Mesenchymal stem cell (in vitro differentiated cells and primary cell): ENCODE measurements around the gene CNNM2.

ENCODE experiments used
- DNase-seq: peaks from one replicate; pipeline ENCODE4 v3.0.0-alpha.2; 2013
- H2AFZ ChIP-seq: one replicate; pipeline ENCODE4 v1.6.1; 2013; ENCODE audit warnings: low read depth, mild to moderate bottlenecking, control low read depth, inconsistent platforms, low read length, moderate library complexity
- H2AK5ac ChIP-seq: 2 replicates; pipeline ENCODE4 v1.6.1; 2013; ENCODE audit warnings: low read length, moderate library complexity, mild to moderate bottlenecking, inconsistent platforms; ENCODE audit not compliant: severe bottlenecking
- H2BK120ac ChIP-seq: one replicate; pipeline ENCODE4 v1.6.1; 2013; ENCODE audit warnings: low read depth, mild to moderate bottlenecking, inconsistent platforms, low read length, moderate library complexity
- H2BK12ac ChIP-seq, 2 experiments: one replicate each; pipeline ENCODE4 v1.6.1; 2013; ENCODE audit warnings: inconsistent platforms in 2 of 2, low read length in 2 of 2, mild to moderate bottlenecking in 2 of 2, moderate library complexity in 2 of 2, control low read depth in 1 of 2
- H2BK15ac ChIP-seq: one replicate; pipeline ENCODE4 v1.6.1; 2013; ENCODE audit warnings: mild to moderate bottlenecking, low read depth, inconsistent platforms; ENCODE audit not compliant: poor library complexity, severe bottlenecking
- H2BK5ac ChIP-seq: 2 replicates; pipeline ENCODE4 v1.6.1; 2013; ENCODE audit warnings: low read depth, mild to moderate bottlenecking, low read length, control low read depth, inconsistent platforms; ENCODE audit not compliant: poor library complexity, severe bottlenecking
- H3K14ac ChIP-seq, 2 experiments: one replicate each; pipeline ENCODE4 v1.6.1; 2013; ENCODE audit warnings: inconsistent platforms in 2 of 2, low read length in 2 of 2, control low read depth in 1 of 2, mild to moderate bottlenecking in 1 of 2, moderate library complexity in 1 of 2
- H3K18ac ChIP-seq, 2 experiments: one replicate each; pipeline ENCODE4 v1.6.1; 2013; ENCODE audit warnings: inconsistent platforms in 2 of 2, low read length in 2 of 2, control low read depth in 1 of 2, low read depth in 1 of 2, mild to moderate bottlenecking in 1 of 2
- H3K23ac ChIP-seq, 2 experiments: one replicate each; pipeline ENCODE4 v1.6.1; 2013; ENCODE audit warnings: inconsistent platforms in 2 of 2, low read length in 2 of 2, mild to moderate bottlenecking in 2 of 2, moderate library complexity in 2 of 2, control low read depth in 1 of 2
- H3K27ac ChIP-seq: 2 replicates; pipeline ENCODE4 v1.5.1; 2013; ENCODE audit warnings: mild to moderate bottlenecking, moderate library complexity, low read length, control low read depth, inconsistent platforms; ENCODE audit not compliant: poor library complexity, severe bottlenecking
- H3K27me3 ChIP-seq, 2 experiments: 2 replicates each; pipeline versions ENCODE4 v1.6.1 to v1.7.0; 2013; ENCODE audit warnings: low read length in 2 of 2, mild to moderate bottlenecking in 2 of 2, moderate library complexity in 2 of 2, control low read depth in 1 of 2, inconsistent platforms in 1 of 2; ENCODE audit not compliant: control insufficient read depth in 1 of 2, insufficient read depth in 1 of 2
- H3K36me3 ChIP-seq, 2 experiments: 2 replicates each; pipeline versions ENCODE4 v1.6.1 to v1.7.0; 2013; ENCODE audit warnings: low read length in 2 of 2, control low read depth in 1 of 2, inconsistent platforms in 1 of 2, low read depth in 1 of 2, mild to moderate bottlenecking in 1 of 2; ENCODE audit not compliant: insufficient read depth in 2 of 2, control insufficient read depth in 1 of 2
- H3K4ac ChIP-seq, 2 experiments: one replicate each; pipeline ENCODE4 v1.6.1; 2013; ENCODE audit warnings: inconsistent platforms in 2 of 2, low read length in 2 of 2, mild to moderate bottlenecking in 2 of 2, moderate library complexity in 2 of 2, control low read depth in 1 of 2, low read depth in 1 of 2
- H3K4me1 ChIP-seq: 2 replicates; pipeline ENCODE4 v1.6.1; 2013; ENCODE audit warnings: low read depth, low read length, control low read depth; ENCODE audit not compliant: control insufficient read depth, insufficient read depth
- H3K4me2 ChIP-seq: 2 replicates; pipeline ENCODE4 v1.6.1; 2013; ENCODE audit warnings: low read length, mild to moderate bottlenecking, inconsistent platforms; ENCODE audit not compliant: poor library complexity, severe bottlenecking
- H3K4me3 ChIP-seq, 2 experiments: 2 replicates each; pipeline versions ENCODE4 v1.5.1 to v1.7.0; 2013; ENCODE audit warnings: low read length in 2 of 2, mild to moderate bottlenecking in 2 of 2, control low read depth in 1 of 2, low read depth in 1 of 2; ENCODE audit not compliant: insufficient read depth in 1 of 2
- H3K79me1 ChIP-seq: replicated peaks from 2 replicates; pipeline ENCODE4 v1.6.1; 2013; ENCODE audit warnings: mild to moderate bottlenecking, control low read depth, low read length, inconsistent platforms; ENCODE audit not compliant: poor library complexity, severe bottlenecking
- H3K9ac ChIP-seq: 2 replicates; pipeline ENCODE4 v1.7.0; 2013; ENCODE audit warnings: mild to moderate bottlenecking, low read length, moderate library complexity
- H3K9me3 ChIP-seq: 2 replicates; pipeline ENCODE4 v1.7.0; 2013; ENCODE audit warnings: mild to moderate bottlenecking, low read length; ENCODE audit not compliant: control insufficient read depth
- H4K8ac ChIP-seq: one replicate; pipeline ENCODE4 v1.6.1; 2013; ENCODE audit warnings: inconsistent platforms, mild to moderate bottlenecking, low read length, moderate library complexity
- H4K91ac ChIP-seq: one replicate; pipeline ENCODE4 v1.6.1; 2013; ENCODE audit warnings: mild to moderate bottlenecking, low read length, inconsistent platforms
- WGBS: methylation state at CpG from one replicate; pipeline ENCODE4 v1.1.7; 2013; ENCODE audit warnings: mixed read lengths; 5-methylcytosine and 5-hydroxymethylcytosine counted together

Gene CNNM2

GRCh38 chr10:103090911-103091310 lies 172.8 kb downstream of the CNNM2 start:
- H2AK5ac ChIP-seq: no peak overlapping the region

GRCh38 chr10:103095005-103095404 lies 176.9 kb downstream of the CNNM2 start:
- no peak overlapping the region for H3K4me3 ChIP-seq
- no peak overlapping the region for H3K14ac ChIP-seq
- H3K4me1 ChIP-seq: no peaks in the 10 kb centered on the region
- H3K9me3 ChIP-seq: no peaks in the 10 kb centered on the region
- H3K27me3 ChIP-seq: no peaks in the 10 kb centered on the region
- no peak overlapping the region for H3K23ac ChIP-seq
- no peak overlapping the region for H2BK120ac ChIP-seq
- no peak overlapping the region for H3K4ac ChIP-seq
- no peak overlapping the region for H2BK15ac ChIP-seq
- no peak overlapping the region for H3K9ac ChIP-seq
- H2BK12ac ChIP-seq: no peak overlapping the region
- H3K18ac ChIP-seq: no peak overlapping the region
- peaks cover 13% of the 10 kb centered on the region for H3K79me1 ChIP-seq
- H3K27ac ChIP-seq: no peak overlapping the region
- H2BK5ac ChIP-seq: no peak overlapping the region
- no peak overlapping the region for H2AFZ ChIP-seq
- H2AK5ac ChIP-seq: no peak overlapping the region
- no peak overlapping the region for H4K91ac ChIP-seq
- DNase-seq: no peak
- H3K4me2 ChIP-seq: no peak overlapping the region
- no peak overlapping the region for H4K8ac ChIP-seq
- peaks cover 25 to 95% of the 10 kb centered on the region in 2 experiments for H3K36me3 ChIP-seq

More at GRCh38 chr10:103090911-103091310, 172.8 kb downstream of the CNNM2 start:
- no peak overlapping the region for H4K91ac ChIP-seq
- peaks cover 30 to 95% of the 10 kb centered on the region in 2 experiments for H3K36me3 ChIP-seq
- no peaks in the 10 kb centered on the region for H3K9me3 ChIP-seq
- no peak overlapping the region for H3K9ac ChIP-seq
- H3K14ac ChIP-seq: no peak overlapping the region
- H3K4me2 ChIP-seq: no peak overlapping the region
- H3K18ac ChIP-seq: no peak overlapping the region
- no peaks in the 10 kb centered on the region for H3K4me1 ChIP-seq
- no peak overlapping the region for H2BK120ac ChIP-seq
- no peak overlapping the region for H2BK12ac ChIP-seq
- no peak overlapping the region for H3K4me3 ChIP-seq
- no peak overlapping the region for H3K27ac ChIP-seq
- no peak overlapping the region for H2BK15ac ChIP-seq
- peaks cover 14% of the 10 kb centered on the region for H3K79me1 ChIP-seq
- WGBS: 91% methylated on average over 6 of the region's 7 CpGs
- no peak overlapping the region for H3K4ac ChIP-seq
- H4K8ac ChIP-seq: no peak overlapping the region
- H2BK5ac ChIP-seq: no peak overlapping the region
- H2AFZ ChIP-seq: no peak overlapping the region
- H3K23ac ChIP-seq: no peak overlapping the region
- no peaks in the 10 kb centered on the region for H3K27me3 ChIP-seq
- DNase-seq: no peak

DNA sequence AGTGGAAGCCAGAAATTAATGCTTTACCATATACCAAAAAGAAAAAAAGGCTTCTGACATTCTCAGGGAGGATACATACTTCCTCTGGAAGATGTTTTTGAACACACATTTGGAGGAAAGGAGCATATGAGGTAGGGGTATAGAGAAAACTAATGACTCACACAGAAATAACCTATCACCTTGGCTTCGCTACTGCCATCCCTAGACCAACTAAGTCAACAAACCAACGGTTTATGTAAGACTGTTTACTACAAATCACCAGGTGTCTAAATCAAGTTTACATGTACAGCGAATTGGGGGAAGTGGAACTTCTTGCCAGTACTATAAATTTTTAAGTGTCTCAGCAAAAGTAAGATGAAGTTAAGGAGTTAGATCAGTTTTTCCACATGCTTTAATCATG lies 178.0 kb downstream of the CNNM2 start:
- H3K27ac ChIP-seq: no peak overlapping the region
- no peak overlapping the region for H2BK15ac ChIP-seq
- no peak overlapping the region for H2AFZ ChIP-seq
- H3K79me1 ChIP-seq: peaks cover 13% of the 10 kb centered on the region
- H3K23ac ChIP-seq: no peak overlapping the region
- no peak overlapping the region for H3K9ac ChIP-seq
- H3K27me3 ChIP-seq: no peaks in the 10 kb centered on the region
- H3K4me2 ChIP-seq: no peak overlapping the region
- 67% methylated on average over 1 of the region's 3 CpGs for WGBS
- no peak overlapping the region for H4K91ac ChIP-seq
- DNase-seq: peak; percentile 29
- H4K8ac ChIP-seq: no peak overlapping the region
- H3K4me3 ChIP-seq: no peak overlapping the region
- no peak overlapping the region for H3K4ac ChIP-seq
- H3K18ac ChIP-seq: no peak overlapping the region
- H2BK120ac ChIP-seq: no peak overlapping the region
- H2AK5ac ChIP-seq: no peak overlapping the region
- no peaks in the 10 kb centered on the region for H3K9me3 ChIP-seq
- no peaks in the 10 kb centered on the region for H3K4me1 ChIP-seq
- no peak overlapping the region for H2BK5ac ChIP-seq
- no peak overlapping the region for H3K14ac ChIP-seq
- H2BK12ac ChIP-seq: no peak overlapping the region
- H3K36me3 ChIP-seq: peaks cover 19 to 95% of the 10 kb centered on the region in 2 experiments

DNA sequence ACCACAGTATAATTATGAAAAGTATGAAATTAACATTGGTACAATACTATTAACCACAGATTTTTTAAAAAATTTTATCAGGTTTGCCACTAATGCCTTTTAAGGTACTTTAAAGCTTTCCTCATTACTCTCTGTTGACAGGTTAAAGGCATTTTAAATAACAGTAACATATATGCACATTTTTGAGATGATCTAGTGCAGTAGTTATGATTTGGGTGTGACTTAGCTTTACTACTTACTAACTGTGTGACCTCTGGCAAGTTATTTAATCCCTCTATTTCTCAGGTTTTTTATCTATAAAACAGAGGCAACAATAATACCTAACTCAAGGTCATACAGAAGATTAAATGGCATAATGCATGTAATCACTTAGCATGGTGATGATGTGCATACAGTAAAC lies 180.1 kb downstream of the CNNM2 start:
- H3K18ac ChIP-seq: no peak overlapping the region
- H2BK120ac ChIP-seq: no peak overlapping the region
- no peaks in the 10 kb centered on the region for H3K4me1 ChIP-seq
- no peak overlapping the region for H3K9ac ChIP-seq
- H4K91ac ChIP-seq: no peak overlapping the region
- no peak overlapping the region for H2BK5ac ChIP-seq
- no peak overlapping the region for H3K23ac ChIP-seq
- H3K36me3 ChIP-seq: peaks cover 8 to 94% of the 10 kb centered on the region in 2 experiments
- H3K4me3 ChIP-seq: no peak overlapping the region
- H3K9me3 ChIP-seq: no peaks in the 10 kb centered on the region
- H3K4me2 ChIP-seq: no peak overlapping the region
- no peak overlapping the region for H2AK5ac ChIP-seq
- no peaks in the 10 kb centered on the region for H3K27me3 ChIP-seq
- no peak overlapping the region for H3K14ac ChIP-seq
- H3K4ac ChIP-seq: no peak overlapping the region
- peaks cover 13% of the 10 kb centered on the region for H3K79me1 ChIP-seq
- H2BK12ac ChIP-seq: no peak overlapping the region
- no peak overlapping the region for H2AFZ ChIP-seq
- DNase-seq: no peak
- no peak overlapping the region for H3K27ac ChIP-seq
- no peak overlapping the region for H2BK15ac ChIP-seq
- H4K8ac ChIP-seq: no peak overlapping the region
